ENCODE results near the gene POP7.
A peak's percentile ranks its signal among the peaks of the same experiment; 100 is the strongest.

Gene POP7

DNA sequence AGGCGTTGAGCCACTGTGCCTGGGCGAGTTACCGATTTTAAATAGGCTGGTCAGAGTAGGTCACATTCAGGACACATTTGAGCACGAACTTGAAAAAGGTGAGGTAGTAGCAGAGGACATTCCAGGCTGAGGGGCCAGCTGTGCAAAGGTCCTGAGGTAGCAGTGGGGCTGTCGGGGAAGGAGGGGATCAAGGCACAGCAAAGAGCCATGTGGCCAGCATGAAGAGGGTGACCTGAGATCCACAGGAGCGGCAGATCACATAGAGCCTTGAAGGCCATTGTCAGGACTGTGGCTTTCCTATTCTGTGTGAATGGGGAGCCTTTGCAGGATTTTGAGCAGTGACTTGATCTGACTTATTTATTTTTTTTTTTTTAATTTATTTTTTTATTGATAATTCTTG is 34.0 kb downstream of the POP7 start:
- no peak for DNase-seq (ENCODE audit: low spot score)
- in situ Hi-C loops (cut with MboI; ENCODE audit: low pct_unique_long_range_greater_than_20kb, low sequenced_read_pairs, unreplicated experiment), result no loop called here
- TF ChIP-seq, protein P1, sequence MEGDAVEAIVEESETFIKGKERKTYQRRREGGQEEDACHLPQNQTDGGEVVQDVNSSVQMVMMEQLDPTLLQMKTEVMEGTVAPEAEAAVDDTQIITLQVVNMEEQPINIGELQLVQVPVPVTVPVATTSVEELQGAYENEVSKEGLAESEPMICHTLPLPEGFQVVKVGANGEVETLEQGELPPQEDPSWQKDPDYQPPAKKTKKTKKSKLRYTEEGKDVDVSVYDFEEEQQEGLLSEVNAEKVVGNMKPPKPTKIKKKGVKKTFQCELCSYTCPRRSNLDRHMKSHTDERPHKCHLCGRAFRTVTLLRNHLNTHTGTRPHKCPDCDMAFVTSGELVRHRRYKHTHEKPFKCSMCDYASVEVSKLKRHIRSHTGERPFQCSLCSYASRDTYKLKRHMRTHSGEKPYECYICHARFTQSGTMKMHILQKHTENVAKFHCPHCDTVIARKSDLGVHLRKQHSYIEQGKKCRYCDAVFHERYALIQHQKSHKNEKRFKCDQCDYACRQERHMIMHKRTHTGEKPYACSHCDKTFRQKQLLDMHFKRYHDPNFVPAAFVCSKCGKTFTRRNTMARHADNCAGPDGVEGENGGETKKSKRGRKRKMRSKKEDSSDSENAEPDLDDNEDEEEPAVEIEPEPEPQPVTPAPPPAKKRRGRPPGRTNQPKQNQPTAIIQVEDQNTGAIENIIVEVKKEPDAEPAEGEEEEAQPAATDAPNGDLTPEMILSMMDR (IDR thresholded peaks at IDR 0.05; ENCODE audit: extremely low read depth, insufficient read depth, missing control alignments), result no peak

DNA sequence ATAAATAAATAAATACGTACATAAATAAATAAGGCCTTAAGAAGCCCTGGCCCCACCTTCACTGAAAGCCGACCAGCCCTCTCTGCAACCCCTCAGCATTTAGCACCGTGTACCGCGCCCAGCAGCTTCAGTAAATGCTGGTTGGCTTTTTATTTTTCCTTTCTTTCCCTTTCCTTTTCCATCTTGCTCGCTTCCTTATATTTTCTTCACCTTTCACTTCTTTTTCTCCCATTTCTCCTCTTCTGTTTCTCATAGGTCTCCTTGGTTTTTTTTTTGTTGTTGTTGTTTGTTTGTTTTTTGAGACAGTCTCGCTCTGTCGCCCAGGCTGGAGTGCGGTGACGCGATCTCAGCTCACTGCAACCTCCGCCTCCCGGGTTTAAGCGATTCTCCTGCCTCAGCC is 38.7 kb downstream of the POP7 start:
- TF ChIP-seq, protein P1 (IDR thresholded peaks at IDR 0.05; ENCODE audit: extremely low read depth, insufficient read depth, missing control alignments), result no peak
- in situ Hi-C loops (cut with MboI; ENCODE audit: low pct_unique_long_range_greater_than_20kb, low sequenced_read_pairs, unreplicated experiment), result no loop called here
- DNase-seq (ENCODE audit: low spot score), result no peak

DNA sequence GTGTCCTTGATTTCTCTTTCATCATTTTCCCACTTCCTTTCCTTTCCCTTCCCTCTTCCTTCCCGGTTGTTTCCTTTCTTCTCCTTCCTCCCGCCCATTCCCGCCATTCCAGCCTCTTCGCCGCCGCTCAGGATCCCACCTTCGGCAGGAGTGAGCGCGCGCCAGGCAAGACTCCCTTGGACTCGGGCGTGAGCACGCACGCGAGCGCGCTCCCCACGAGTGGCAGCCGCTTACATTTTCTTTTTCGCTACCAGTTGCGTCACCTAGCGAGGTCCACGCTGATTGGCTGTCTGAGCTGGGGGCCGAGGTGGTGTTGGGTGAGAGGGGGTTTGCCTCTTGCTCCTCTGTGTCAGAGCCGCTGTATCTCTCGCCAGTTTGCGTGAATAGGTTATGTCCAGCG is 39.3 kb downstream of the POP7 start:
- peak; percentile 66 for DNase-seq (ENCODE audit: low spot score)
- TF ChIP-seq, protein P1 (IDR thresholded peaks at IDR 0.05; ENCODE audit: extremely low read depth, insufficient read depth, missing control alignments), result no peak
- in situ Hi-C loops (cut with MboI; ENCODE audit: low pct_unique_long_range_greater_than_20kb, low sequenced_read_pairs, unreplicated experiment), result no loop called here

DNA sequence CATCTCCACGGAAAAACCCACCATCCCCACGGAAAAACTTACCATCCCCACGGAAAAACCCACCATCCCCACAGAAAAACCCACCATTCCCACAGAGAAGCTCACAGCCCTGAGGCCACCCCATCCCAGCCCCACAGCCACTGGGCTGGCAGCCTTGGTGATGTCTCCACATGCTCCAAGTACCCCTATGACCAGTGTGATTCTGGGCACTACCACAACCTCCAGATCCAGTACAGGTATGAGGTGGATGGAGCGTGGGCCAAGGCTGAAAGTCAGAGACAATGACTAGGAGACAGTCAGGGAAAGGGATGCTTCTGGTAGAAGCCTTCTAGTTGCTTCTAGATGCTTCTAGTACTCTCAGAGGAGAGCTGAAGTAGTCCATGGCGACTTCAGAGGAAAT is 47.1 kb downstream of the POP7 start:
- in situ Hi-C loops (cut with MboI; ENCODE audit: low pct_unique_long_range_greater_than_20kb, low sequenced_read_pairs, unreplicated experiment), result no loop called here
- DNase-seq (ENCODE audit: low spot score), result no peak
- TF ChIP-seq, protein P1 (IDR thresholded peaks at IDR 0.05; ENCODE audit: extremely low read depth, insufficient read depth, missing control alignments), result no peak

DNA sequence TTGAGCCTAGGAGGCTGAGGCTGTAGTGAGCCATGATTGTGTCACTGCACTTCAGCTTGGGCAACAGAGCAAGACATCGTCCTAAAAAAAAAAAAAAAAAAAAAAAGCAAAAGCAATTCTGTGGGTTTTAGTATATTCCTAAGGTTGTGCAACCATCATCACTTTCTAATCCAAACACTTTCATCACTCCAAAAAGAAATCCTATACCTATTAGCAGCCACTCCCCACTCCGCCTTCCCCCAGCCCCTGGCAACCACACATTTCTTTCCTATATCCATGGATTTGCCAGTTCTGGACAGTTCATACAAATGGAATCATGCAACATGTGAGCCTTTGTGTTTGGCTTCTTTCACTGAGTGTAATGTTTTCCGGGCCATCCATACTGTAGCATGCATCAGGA is 47.8 kb downstream of the POP7 start:
- no peak for DNase-seq (ENCODE audit: low spot score)
- TF ChIP-seq, protein P1 (IDR thresholded peaks at IDR 0.05; ENCODE audit: extremely low read depth, insufficient read depth, missing control alignments), result no peak
- in situ Hi-C loops (cut with MboI; ENCODE audit: low pct_unique_long_range_greater_than_20kb, low sequenced_read_pairs, unreplicated experiment), result no loop called here

Data from GM13977 (cell line).